GM12891 (cell line): Measurements from ENCODE around the gene PRKCA.

Experiments
- PAX5 ChIP-seq: IDR thresholded peaks from 2 replicates; pipeline ENCODE4 v1.6.1; 2011; ENCODE audit warnings: low read length, moderate library complexity, mild to moderate bottlenecking; ENCODE audit not compliant: insufficient read depth, severe bottlenecking
- POLR2A ChIP-seq: IDR thresholded peaks from 2 replicates; pipeline ENCODE4 v1.6.1; 2011; ENCODE audit warnings: low read depth, low read length, control low read depth
- POLR2AphosphoS5 ChIP-seq: IDR thresholded peaks from 2 replicates; pipeline ENCODE4 v1.6.1; 2011; ENCODE audit warnings: low read depth, low read length, control low read depth
- POU2F2 ChIP-seq: IDR thresholded peaks from 2 replicates; pipeline ENCODE4 v1.6.1; 2011; ENCODE audit warnings: low read depth, mild to moderate bottlenecking, control low read depth, low read length, moderate library complexity
- SPI1 ChIP-seq: IDR thresholded peaks from 2 replicates; pipeline ENCODE4 v1.6.1; 2011; ENCODE audit warnings: low read depth, low read length, control low read depth
- TAF1 ChIP-seq: IDR thresholded peaks from 2 replicates; pipeline ENCODE4 v1.6.1; 2011; ENCODE audit warnings: low read depth, low read length, control low read depth

DNA sequence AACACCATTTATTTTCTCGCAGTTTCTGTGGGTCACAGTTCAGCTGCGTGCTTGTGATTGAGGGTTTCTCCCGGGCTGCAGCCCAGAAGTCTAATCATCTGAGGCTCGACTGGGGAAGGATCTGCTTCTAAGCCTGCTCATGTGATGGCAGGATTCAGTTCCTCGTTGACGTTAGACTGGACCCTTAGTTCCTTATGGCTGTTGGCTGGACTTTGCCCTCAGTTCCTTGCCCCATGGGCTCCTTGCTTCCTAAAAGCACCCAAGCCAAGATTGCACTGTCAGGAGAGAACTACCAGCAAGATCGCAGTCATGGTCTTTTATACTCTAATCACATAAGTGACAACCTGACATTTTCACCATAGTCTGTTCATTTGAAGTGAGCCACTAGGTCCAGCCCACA lies 250.0 kb downstream of the PRKCA start:
- no peak for TF ChIP-seq SPI1
- TF ChIP-seq POLR2A = no peak
- TF ChIP-seq POLR2AphosphoS5 = no peak
- TF ChIP-seq TAF1 = no peak
- no peak for TF ChIP-seq PAX5
- TF ChIP-seq POU2F2 = no peak
